Central memory CD4-positive, alpha-beta T cell (primary cell): ENCODE results near the gene MAPKAP1.
"Not testable (repeated sequence)": the region's sequence is repeated elsewhere in the genome, so short reads cannot be mapped to it uniquely, and the experiment has no call there.

Experiments used
- DNase-seq: peaks from one replicate; pipeline ENCODE4 v3.0.0; 2022

The MAPKAP1 gene

DNA sequence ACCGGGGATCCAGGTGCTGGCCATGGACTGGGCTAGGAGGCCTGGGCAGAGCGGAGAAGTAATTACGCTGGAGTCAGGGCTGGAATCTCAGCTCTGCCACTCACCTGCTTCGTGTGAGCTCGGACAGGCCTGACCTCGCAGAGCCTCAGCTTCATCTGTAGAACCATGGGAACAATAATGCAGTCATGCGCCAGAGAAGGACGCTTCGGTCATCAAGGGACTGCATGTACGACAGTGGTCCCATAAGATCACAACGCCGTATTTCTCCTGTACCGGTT is 300.3 kb downstream of the MAPKAP1 start:
- DNase-seq: no peak

DNA sequence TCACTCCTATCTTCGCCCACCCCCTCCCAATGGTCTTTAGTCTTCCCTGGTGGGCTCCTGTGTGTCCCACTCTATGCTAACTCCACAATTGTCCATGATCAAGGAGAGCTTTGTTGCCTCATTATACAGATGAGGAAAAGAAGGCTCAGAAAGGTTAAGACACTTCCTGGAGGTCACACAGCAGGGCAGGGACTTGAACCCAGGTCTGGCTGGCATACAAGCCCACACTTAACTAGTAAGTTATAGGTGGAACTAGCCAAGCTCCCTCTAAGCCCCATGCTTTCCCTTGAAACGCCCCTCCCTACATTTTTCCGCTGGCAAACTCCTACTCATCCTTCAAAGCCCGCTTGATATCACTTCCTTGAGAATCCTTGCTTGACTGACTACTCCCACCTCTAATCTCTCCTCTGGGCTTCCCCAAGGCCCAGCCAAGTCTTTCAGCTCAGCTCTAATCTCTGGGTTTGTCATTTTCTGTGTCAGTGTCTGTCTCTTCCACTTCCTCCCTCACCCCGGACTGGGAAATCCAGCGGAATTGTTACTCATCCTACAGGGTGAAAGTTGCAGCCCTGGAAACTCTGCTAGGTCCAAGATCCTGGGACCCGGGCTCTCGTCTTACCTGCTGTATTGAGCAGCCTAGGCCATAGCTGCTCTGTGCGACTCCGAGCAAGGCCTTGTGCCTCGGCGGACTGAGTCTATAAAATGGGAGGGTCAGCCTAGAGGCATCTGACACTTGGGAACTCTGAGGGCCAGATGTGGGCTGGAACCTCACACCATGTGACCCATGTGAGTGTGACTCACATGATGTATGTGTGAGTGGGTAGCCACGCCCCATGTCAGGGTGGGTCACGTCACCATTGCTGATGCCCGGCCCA is 300.8 kb downstream of the MAPKAP1 start:
- DNase-seq: no peak

DNA sequence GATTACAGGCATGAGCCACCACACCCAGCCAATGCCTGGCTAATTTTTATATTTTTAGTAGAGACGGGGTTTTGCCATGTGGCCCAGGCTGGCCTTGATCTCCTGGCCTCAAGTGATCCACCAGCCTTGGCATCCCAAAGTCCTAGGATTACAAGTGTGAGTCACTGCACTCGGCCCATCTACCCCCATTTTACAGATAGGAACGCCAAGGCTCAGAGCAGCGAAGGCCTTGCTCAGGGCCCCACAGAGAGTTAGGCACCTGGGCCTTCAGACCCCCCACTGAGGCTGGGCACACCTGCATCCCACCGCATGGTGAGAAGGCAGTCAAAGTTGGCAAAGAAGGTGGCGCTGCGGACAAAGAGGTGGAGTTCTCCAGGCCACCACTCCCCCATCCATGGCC is 302.3 kb downstream of the MAPKAP1 start:
- DNase-seq: no peak

DNA sequence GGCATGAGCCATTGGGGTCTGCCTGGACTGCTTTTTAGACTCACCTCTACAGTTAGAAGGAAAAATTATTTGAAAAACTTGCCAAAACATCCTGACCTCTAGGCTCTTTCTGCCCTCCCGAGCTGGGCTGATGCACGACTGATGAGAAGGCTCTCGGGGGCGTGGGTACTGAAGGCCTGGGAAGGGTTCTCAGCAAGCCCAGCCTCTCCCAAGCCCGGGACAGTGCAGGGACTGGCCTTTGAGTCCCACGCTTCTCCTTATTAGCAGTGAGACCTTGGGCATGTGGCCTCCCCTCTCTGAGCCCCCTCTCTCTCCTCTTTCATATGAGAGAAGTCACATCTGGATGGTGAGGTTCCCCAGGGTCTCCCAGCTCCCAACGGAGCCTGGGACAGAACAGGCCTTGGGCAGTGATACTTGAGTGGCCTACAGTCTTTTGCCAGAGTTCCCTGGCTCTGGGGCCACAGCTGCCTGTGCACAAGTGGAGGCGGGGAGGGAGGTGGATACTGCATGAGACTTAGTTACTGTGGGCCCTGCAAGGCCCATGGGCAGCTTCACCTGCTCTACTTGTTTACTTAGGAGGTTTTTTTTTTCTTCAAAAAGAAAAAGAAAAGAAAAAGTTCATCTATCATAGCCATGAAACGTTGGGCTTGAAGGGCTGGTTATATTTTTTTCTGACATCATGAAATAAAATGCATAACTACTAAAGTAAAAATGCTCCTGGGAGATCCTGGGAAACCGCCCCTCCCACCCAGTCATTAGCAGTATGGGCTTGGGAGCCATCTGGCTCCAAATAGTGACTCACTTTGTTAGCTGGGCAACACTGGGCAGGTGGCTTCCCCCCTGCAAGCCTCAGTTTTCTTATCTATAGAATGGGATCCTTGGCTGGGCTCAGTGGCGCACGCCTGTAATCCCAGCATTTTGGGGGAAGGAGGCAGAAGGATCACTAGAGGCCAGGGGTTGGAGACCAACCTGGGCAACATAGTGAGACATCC is 306.0 kb downstream of the MAPKAP1 start:
- DNase-seq: no peak

DNA sequence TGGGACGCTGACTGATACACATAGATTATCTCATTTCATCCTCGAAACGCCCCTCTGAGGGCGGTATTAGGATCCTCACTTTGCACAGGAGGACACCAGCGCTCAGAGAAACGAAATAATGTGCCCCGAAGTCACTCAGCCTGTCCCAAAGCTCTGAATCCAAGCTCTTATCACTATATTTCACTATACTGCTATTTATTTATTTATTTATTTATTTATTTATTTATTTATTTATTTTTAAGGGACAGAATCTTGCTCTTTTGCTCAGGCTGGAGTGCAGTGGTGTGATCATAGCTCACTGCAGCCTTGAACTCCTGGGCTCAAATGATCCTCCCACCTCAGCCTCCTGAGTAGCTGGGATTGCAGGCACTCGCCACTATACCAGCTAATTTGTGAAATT is 306.8 kb downstream of the MAPKAP1 start:
- not testable (repeated sequence) for DNase-seq

DNA sequence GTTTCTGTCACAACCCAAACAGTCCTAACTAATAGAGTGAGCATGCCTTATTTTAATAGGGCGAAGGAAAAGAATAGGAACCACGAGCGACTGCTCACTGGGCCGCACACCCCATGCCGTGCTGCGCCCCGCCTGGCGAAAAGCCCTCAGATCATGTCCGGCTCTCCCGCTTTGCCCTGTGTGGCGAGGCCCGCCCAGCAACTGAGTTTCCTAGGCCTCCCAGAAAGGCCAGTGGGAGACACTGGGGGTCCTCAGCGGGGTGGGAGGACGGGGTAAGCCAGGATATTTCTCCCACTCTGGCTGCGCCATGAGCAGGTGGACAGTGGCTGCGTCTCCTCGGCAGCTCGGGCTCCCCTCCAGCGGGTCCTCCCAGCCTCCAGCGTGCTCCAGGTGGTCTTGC is 307.3 kb downstream of the MAPKAP1 start:
- DNase-seq: no peak

DNA sequence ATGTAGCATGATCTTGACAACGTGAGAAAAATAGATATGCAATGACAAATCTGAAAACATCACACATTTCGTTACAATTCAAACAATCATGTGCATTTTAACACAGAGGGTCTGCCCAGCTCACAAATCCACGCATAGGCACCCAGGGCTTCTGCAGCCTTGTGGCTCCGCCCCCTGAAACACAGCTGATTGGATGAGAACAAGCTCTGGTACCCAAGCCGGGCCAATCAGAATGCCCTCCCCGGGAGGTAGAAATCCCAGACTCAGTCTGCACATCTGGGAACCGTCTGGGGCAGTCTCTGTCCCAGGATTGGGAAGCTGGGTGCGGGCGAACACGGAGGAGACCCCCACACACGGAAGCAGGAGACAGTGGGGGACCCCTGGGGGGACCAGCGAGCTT is 307.8 kb downstream of the MAPKAP1 start:
- no peak for DNase-seq

DNA sequence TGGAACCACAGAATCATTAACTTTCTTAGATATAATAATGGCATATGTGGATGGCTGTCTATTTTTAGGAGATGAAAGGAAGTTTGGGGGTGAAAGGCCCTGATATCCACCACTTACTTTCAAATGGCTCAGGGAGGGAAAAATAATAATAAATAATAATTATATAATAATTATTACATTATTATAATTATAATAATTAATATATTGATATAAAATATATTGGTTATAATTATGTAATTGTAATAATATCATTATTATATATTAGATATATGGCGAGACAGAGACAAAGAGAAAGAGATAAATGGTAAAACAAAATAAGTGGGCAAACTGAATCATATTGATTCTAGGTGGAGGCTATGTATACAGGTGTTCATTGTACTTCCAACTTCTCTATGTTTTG is 308.8 kb downstream of the MAPKAP1 start:
- no peak for DNase-seq

DNA sequence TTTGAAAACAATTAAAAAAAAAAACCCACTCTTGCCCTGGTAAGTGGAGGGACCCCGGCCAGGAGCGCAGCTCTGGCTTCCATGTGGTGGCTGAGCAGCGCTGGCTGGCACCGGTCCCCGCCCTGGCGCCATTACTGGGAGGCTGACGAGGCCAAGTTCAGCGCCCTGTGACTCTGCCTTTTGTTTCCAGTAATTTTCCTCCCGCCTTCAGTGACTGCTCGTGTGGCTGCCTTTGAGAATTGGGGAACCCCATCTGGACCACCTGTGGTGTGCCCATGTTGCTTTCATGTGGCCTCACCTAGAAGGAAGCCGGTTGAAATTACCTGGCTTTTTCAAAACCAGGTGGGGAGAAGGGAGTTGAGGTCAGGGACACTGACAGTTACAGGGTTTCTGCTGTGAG is 309.3 kb downstream of the MAPKAP1 start:
- DNase-seq: no peak

DNA sequence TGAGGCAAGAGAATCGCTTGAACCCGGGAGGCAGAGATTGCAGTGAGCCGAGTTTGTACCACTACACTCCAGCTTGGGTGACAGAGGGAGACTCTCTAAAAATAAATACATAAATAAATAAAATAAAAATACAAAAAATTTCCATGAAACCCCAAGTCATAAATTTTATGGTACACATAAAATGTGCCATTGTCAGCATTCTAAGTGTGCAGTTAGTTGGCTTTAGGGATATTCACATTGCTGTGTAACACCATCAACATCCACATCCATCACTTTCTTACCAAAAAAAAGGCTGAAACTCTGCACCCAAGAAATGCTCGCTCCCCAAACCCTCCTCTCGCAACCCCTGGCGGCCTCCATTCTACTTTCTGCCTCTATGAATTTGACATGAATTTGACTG is 310.2 kb downstream of the MAPKAP1 start:
- DNase-seq: no peak

DNA sequence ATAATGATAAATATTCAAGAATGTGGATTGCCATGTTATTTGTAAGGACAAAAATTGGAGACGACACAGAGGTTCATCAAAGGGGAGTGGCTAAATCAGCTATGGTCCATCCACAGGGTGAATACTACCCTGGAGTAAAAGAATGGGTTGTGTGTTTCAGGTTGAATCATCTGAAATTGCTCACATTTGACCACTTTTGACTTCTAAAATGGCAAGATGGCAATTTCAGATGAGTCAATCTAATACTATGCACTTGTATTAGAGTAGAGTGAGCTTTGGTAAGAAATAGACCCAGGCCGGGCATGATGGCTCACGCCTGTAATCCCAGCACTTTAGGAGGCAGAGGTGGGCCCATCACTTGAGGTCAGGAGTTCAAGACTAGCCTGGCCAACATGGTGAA is 313.6 kb downstream of the MAPKAP1 start:
- no peak for DNase-seq

DNA sequence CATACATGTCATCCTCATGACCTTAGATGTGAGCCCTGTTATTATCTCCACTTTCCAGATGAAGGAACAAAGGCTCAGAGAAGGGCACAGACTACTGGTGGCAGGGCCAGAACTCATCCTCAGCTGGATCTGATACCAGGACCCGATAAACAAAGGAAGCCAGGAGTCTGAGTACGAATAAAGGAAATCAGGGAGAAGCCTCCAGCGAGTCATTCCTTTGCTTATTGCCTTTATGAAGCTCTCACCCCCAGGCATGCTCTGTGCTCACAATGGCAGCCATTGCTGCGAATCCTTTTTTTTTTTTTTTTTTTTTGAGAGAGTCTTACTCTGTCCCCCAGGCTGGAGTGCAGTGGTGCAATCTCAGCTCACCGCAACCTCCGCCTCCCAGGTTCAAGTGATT is 315.3 kb downstream of the MAPKAP1 start:
- no peak for DNase-seq

DNA sequence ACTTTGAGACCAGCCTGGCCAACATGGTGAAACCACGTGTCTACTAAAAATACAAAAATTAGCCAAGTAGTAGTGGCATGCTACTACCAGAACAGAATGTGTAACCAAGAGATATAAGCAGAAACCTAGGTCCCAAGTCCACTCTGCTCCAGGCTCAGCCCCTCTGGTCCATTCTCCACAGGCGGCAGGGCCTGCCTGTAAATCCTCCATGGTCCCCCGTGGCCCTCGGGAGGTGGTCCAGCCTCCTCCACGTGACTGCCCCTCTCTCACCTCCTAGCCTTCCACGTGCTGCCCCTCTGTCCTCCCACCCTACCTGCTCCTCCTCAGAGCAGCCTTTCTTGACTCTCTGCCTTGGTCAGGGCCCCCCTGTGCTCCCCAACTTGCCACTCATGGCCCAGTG is 318.0 kb downstream of the MAPKAP1 start:
- no peak for DNase-seq

DNA sequence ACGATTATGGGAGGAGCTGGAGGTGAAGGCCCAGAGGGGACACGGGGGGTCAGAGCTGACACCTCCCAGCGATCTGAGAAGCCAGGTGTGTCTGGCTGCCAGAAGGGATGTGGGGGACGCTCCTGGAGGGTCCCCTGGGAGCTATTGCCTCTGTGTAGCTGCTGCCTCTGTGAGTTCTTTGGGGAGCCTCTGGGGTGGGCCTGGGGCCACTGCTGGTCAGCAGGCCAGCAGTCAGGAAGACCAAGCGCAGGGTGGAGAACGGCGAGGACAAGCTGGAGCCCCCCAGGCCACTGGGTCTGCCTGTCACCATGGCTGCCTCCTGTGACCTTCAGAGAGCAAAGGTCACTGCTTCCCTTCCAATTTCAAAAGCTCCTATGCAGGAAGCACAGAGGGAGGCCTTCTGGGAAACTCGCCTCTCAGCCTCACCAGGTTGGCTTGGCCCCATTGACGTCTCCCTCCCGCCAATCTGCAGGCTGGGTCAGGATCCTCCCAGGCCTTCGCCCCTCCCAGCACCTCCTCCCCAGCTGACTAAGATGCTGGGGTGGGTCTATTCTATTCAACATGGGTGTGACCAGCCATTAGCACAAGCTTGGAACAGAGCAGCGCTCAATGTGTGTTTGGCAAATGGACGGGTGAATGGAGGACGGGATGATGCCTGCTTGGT is 319.0 kb downstream of the MAPKAP1 start:
- no peak for DNase-seq
